ENCODE data around the gene DGKG.

DGKG gene

GRCh38 chr3:186361762-186362536 lies at the start of gene DGKG:
TSS of gene DGKG (minus strand) at chr3:186362234. CDS start at chr3:186320459, 41,775 bp downstream.
- DNase-seq, result no peak

DNA sequence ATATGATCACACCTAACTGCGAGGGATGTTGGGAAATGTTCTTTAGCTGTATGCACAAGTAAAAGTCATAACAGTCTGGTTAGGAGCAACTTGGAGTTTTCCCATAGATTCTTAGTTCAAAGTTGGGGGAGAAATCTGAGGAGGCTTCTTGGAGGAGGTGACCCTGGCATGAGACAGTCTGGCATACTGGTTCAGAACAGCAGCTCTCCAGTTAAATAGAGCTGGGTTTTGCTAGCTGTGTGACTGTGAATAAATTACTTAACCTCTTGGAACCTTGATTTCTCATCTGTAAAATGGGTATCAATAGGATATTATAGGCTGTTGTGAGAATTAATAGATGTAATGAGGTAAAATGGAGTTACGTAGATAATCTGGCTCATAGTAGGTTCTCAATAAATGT lies 49.1 kb upstream of the DGKG start:
- no peak for DNase-seq

- DNase-seq, result no peak
These were observed 44.9 kb upstream of the DGKG start for GRCh38 chr3:186406669-186407635.

DNA sequence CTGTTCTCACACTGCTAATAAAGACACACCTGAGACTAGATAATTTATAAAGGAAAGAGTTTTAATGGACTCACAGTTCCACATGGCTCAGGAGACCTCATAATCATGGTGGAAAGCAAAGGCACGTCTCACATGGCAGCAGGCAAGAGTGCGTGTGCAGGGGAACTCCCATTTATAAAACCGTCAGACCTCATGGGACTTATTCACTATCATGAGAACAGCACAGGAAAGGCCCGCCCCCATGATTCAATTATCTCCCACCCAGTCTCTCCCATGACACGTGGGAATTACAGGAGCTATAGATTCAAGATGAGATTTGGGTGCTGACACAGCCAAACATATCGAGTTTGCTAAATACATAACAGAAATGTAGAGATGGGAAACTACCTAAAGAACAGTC lies 39.5 kb upstream of the DGKG start:
- no peak for DNase-seq

GRCh38 chr3:186400662-186401061 lies 38.6 kb upstream of the DGKG start:
- no peak for DNase-seq

- DNase-seq, result no peak
These were observed 38.0 kb upstream of the DGKG start for GRCh38 chr3:186400026-186400425.

GRCh38 chr3:186394566-186395217 lies 32.7 kb upstream of the DGKG start:
- no peak for DNase-seq

DNA sequence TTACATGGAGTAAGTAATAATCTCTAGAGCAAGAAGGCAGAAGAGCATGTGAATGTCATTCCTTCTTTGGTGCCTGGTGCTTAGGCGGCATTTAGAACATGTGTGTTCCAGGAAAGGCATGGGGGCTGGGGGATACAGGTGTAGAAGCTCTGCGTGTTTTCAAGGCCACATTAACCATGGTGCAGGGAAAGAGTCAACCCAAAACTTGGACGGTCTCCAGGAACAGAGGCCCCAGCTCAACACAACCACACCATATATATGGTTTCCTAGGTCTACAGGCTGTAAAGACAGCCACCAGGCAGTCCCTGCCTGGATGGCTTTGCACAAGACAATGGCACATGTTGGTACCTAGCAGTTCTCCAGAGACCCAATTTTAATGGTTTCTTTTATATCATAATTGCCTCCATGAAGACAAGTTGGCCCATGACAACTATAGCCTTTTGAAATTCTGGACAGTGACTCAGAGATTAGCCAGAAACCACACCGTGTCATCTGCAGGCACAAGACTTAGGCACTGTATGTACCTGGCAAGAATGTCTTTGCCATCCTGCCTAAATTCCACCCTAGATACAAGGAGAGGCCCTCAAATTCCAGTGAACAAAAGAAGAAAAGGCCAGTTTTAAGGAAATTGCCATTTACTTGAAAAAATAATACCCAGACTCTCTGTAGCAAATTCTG lies 25.0 kb upstream of the DGKG start:
- no peak for DNase-seq

- no peak for DNase-seq
These were observed 24.0 kb upstream of the DGKG start for GRCh38 chr3:186385856-186386602.

- DNase-seq, result no peak
These were observed 21.3 kb upstream of the DGKG start for GRCh38 chr3:186383026-186383993.

DNA sequence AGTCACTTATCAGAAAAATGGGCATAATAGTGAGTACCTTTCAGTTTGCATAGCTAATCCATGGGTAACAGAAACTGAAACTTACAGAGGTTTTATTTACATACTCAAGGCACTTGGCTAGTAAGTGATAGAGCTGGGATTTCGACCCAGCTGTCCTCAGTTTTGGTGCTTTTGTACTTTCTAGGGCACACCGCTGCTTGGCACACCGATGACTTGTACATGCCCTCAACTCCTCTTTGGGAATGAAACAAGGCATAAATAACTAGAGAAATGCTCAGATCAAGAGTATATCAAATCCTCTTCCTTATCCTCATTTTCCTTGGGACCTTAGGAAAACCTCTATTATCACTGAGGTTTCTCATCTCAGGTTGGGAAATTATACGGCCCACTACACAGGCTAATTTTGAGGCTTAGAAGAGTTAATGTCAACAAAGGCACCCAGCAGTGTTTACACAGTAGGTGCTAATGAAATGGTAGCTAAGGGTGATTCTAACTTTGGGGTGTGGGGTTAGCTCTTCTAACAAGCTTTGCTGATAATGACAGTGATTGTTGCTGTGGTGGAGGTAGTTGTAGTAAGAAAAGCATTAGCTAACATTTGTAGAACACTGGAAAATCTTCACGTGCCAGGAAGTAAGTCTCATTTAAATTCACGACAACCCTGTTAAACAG lies 20.3 kb upstream of the DGKG start:
- DNase-seq, result no peak

DNA sequence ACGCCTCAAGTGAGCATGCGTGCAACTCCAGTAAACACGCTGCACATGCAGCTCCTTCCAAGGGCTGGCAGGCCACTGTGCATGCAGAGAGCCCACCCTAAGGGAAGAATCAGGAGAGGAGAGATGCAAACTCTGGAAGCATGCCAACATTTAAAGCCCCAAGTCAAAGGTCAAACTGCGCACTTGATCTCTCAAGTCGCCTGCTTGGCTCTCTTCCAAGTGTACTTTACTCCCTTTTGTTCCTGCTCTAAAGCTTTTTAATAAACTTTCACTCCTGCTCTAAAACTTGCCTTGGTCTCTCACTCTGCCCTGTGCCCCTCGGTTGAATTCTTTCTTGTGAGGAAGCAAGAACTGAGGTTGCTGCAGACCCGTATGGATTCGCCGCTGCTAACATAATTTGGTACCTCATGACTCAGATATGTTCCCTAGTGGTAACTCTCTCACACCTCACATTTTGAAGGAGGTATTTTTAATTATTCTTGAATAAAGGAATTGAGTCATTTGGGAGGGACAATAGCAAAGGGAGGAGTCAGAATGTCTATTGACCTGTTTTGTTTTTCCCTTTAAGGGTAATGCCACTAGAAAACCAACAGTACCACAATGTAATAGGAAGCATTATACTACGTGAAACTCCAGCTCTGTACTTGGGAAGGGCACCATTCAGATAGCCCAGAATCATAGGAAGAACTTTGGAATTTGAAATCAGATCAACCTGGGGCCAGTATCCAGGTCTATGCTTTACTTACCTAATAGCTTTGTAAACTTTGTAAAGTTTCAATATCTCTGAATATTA lies 19.6 kb upstream of the DGKG start:
- no peak for DNase-seq

- DNase-seq, result no peak
These were observed 18.8 kb upstream of the DGKG start for GRCh38 chr3:186380622-186381380.

DNA sequence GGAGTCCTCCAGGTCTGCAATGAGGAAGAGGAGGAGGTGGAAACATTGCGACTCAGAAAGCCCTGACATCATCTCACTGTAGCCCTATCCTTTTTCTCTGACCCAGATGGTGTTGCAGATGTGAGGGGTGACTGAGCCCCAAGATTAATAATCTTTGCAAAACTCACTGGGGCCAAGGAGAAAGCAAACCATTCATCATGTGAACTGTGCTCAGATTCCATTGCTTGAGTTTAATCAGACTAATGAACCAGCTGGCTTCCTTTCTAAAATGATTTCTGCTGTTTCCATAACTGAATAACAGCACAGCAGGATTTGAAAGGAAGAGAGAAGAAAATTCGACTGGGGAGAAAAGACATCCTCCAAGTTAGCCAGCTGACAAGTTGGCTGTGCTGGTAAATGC lies 13.4 kb upstream of the DGKG start:
- DNase-seq, result no peak

DNA sequence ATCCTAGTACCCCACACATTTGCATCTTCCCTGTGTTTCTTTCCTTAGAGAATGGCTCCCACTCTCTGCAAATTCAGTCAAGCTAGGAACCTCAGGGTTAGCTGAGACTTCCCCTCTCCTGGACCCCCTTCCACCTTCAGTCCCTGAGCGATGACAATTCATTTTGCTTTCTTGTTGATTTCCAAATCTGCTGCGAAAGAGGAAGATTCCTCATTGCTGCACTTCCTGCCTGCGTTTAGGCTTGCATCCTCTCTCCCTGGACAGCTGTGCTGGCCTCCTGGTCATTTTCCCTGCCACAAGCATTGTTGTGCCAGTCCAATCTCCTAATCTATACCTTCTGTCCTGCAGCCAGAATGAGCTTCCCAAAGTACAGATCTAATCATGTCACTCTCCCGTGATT lies 12.3 kb upstream of the DGKG start:
- DNase-seq, result no peak

GRCh38 chr3:186369217-186369616 lies 7.2 kb upstream of the DGKG start:
- DNase-seq, result no peak

- DNase-seq, result no peak
These were observed 6.7 kb upstream of the DGKG start for GRCh38 chr3:186368717-186369116.

GRCh38 chr3:186368176-186368575 lies 6.1 kb upstream of the DGKG start:
- no peak for DNase-seq

- no peak for DNase-seq
These were observed 5.6 kb upstream of the DGKG start for GRCh38 chr3:186367631-186368030.

Measured in stimulated activated naive CD4-positive, alpha-beta T cell (primary cell).